NCI-H1694 (cell line): ENCODE data around the gene NAE1.
"Not testable (repeated sequence)": the region's sequence is repeated elsewhere in the genome, so short reads cannot be mapped to it uniquely, and the experiment has no call there.

Experiments used
- DNase-seq: peaks from one replicate; lab custom pipeline; 2025; lab: John Stamatoyannopoulos, UW

Gene NAE1

GRCh38 chr16:66801320-66802105 is 29.3 kb downstream of the NAE1 start, which contains the start of gene TERB1:
TSS of gene TERB1 (minus strand) at chr16:66801584. CDS start at chr16:66796798, 4,786 bp downstream.
- no peak for DNase-seq

- no peak for DNase-seq
Measured at GRCh38 chr16:66800856-66801255, 29.9 kb downstream of the NAE1 start.

- no peak for DNase-seq
Measured at GRCh38 chr16:66798161-66798560, 32.6 kb downstream of the NAE1 start.

- not testable (repeated sequence) for DNase-seq
Measured at GRCh38 chr16:66793984-66794383, 36.8 kb downstream of the NAE1 start.

GRCh38 chr16:66790130-66790733 is 40.5 kb downstream of the NAE1 start:
- no peak for DNase-seq

- DNase-seq = no peak
Measured at GRCh38 chr16:66787427-66787826, 43.3 kb downstream of the NAE1 start.

GRCh38 chr16:66786551-66786950 is 44.2 kb downstream of the NAE1 start:
- DNase-seq = no peak

GRCh38 chr16:66776457-66776856 is 54.3 kb downstream of the NAE1 start:
- no peak for DNase-seq

GRCh38 chr16:66774981-66775380 is 55.8 kb downstream of the NAE1 start:
- no peak for DNase-seq

GRCh38 chr16:66758086-66758485 is 72.7 kb downstream of the NAE1 start:
- no peak for DNase-seq

GRCh38 chr16:66754819-66755218 is 76.0 kb downstream of the NAE1 start:
- no peak for DNase-seq

- DNase-seq = no peak
Measured at GRCh38 chr16:66754211-66754610, 76.6 kb downstream of the NAE1 start.

- DNase-seq = no peak
Measured at GRCh38 chr16:66752958-66753357, 77.8 kb downstream of the NAE1 start.
